22Rv1 (cell line): ENCODE results near the gene GABRB1.

Experiments
- ZFX ChIP-seq: fragments of 450-650 bp; IDR thresholded peaks from 2 replicates; pipeline ENCODE4 v1.6.1; 2017; ENCODE audit warnings: antibody characterized with exemption, borderline replicate concordance
- TF ChIP-seq, protein P1 (sequence below): fragments of 450-650 bp; IDR thresholded peaks from 2 replicates; pipeline ENCODE4 v1.5.1; 2017; ENCODE audit warnings: mild to moderate bottlenecking

DNA sequence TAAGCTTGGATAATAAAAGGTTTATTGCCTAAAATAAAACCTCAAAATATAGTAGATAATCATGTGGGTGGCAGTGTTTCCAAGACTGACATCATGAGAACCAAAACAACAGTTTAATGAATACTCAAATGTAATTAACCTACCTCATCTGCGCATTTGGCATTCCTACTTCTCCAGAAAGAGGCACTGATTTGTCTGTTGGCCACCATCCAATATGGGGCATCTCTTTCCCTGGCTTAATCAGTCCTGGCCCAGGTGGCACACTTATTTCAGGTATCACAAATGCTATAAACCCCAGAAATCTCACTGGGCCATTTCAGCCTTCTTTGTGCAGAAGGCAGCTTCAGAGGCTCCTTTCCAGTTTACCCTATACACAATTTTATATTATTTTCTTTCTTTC lies 239.9 kb downstream of the GABRB1 start:
- TF ChIP-seq, protein P1, sequence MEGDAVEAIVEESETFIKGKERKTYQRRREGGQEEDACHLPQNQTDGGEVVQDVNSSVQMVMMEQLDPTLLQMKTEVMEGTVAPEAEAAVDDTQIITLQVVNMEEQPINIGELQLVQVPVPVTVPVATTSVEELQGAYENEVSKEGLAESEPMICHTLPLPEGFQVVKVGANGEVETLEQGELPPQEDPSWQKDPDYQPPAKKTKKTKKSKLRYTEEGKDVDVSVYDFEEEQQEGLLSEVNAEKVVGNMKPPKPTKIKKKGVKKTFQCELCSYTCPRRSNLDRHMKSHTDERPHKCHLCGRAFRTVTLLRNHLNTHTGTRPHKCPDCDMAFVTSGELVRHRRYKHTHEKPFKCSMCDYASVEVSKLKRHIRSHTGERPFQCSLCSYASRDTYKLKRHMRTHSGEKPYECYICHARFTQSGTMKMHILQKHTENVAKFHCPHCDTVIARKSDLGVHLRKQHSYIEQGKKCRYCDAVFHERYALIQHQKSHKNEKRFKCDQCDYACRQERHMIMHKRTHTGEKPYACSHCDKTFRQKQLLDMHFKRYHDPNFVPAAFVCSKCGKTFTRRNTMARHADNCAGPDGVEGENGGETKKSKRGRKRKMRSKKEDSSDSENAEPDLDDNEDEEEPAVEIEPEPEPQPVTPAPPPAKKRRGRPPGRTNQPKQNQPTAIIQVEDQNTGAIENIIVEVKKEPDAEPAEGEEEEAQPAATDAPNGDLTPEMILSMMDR, result no peak
- no peak for TF ChIP-seq ZFX
